HEK293T (cell line): ENCODE data around the gene KLHDC10.

Source experiments
- CTCF ChIA-PET: fragments of 350-600 bp; formaldehyde crosslinking; extraction: SDS; loops from one replicate; lab custom pipeline; 2021; ENCODE audit warnings: antibody characterized with exemption, inconsistent platforms; lab: Yijun Ruan, JAX
- POLR2A ChIA-PET: fragments of 350-600 bp; formaldehyde crosslinking; extraction: SDS; loops from one replicate; lab custom pipeline; 2020; ENCODE audit warnings: antibody characterized with exemption, inconsistent platforms; lab: Yijun Ruan, JAX
- DNase-seq: peaks from one replicate; pipeline ENCODE4 v3.0.0; 2012; ENCODE audit warnings: mixed read lengths; ENCODE audit errors: extremely low spot score
- ARNT ChIP-seq: fragments of 450-650 bp; IDR thresholded peaks from 2 replicates; pipeline ENCODE4 v1.6.1; 2017; ENCODE audit warnings: mild to moderate bottlenecking
- BHLHE40 ChIP-seq: fragments of 450-650 bp; IDR thresholded peaks from 2 replicates; pipeline ENCODE4 v1.6.1; 2016; ENCODE audit warnings: mild to moderate bottlenecking, moderate library complexity, borderline replicate concordance
- CTBP1 ChIP-seq: fragments of 450-650 bp; IDR thresholded peaks from 2 replicates; pipeline ENCODE4 v1.6.1; 2016; ENCODE audit warnings: borderline replicate concordance
- ELF4 ChIP-seq: fragments of 450-650 bp; IDR thresholded peaks from 2 replicates; pipeline ENCODE4 v1.6.1; 2017; ENCODE audit warnings: antibody characterized with exemption
- FOXA1 ChIP-seq: fragments of 450-650 bp; IDR thresholded peaks from 2 replicates; pipeline ENCODE4 v1.6.1; 2016; ENCODE audit warnings: mild to moderate bottlenecking
- FOXK2 ChIP-seq: fragments of 450-650 bp; IDR thresholded peaks from 2 replicates; pipeline ENCODE4 v1.6.1; 2016; ENCODE audit warnings: mild to moderate bottlenecking
- FOXM1 ChIP-seq: fragments of 450-650 bp; IDR thresholded peaks from 2 replicates; pipeline ENCODE4 v1.6.1; 2017; ENCODE audit warnings: mild to moderate bottlenecking, borderline replicate concordance
- HDGF ChIP-seq: fragments of 450-650 bp; IDR thresholded peaks from 2 replicates; pipeline ENCODE4 v1.6.1; 2017; ENCODE audit warnings: antibody characterized with exemption, borderline replicate concordance
- L3MBTL2 ChIP-seq: fragments of 450-650 bp; conservative IDR thresholded peaks from 2 replicates; pipeline ENCODE4 v1.6.1; 2016; ENCODE audit warnings: mild to moderate bottlenecking
- LEF1 ChIP-seq: fragments of 450-650 bp; IDR thresholded peaks from 2 replicates; pipeline ENCODE4 v1.6.1; 2017; ENCODE audit warnings: mild to moderate bottlenecking, borderline replicate concordance
- NFRKB ChIP-seq: fragments of 450-650 bp; IDR thresholded peaks from 2 replicates; pipeline ENCODE4 v1.6.1; 2016; ENCODE audit warnings: mild to moderate bottlenecking, moderate library complexity
- PKNOX1 ChIP-seq: fragments of 450-650 bp; IDR thresholded peaks from 2 replicates; pipeline ENCODE4 v1.6.1; 2016
- SP1 ChIP-seq: fragments of 450-650 bp; IDR thresholded peaks from 2 replicates; pipeline ENCODE4 v1.6.1; 2017
- SUZ12 ChIP-seq: fragments of 450-650 bp; IDR thresholded peaks from 2 replicates; pipeline ENCODE4 v1.6.1; 2016; ENCODE audit warnings: mild to moderate bottlenecking
- TARDBP ChIP-seq: fragments of 450-650 bp; IDR thresholded peaks from 2 replicates; pipeline ENCODE4 v1.6.1; 2016
- ZNF384 ChIP-seq: fragments of 450-650 bp; IDR thresholded peaks from 2 replicates; pipeline ENCODE4 v1.6.1; 2016

The KLHDC10 gene

GRCh38 chr7:130069978-130070860, at the start of gene KLHDC10:
TSS of gene KLHDC10 (plus strand) at chr7:130070534. CDS start at chr7:130070644, 110 bp downstream.
- ChIA-PET POLR2A (interaction anchor here (0.6 to 2.4 kb wide), 19 partner anchors 9 to 1366 kb away, joined by 3 to 24 read pairs (median 3); partner anchors contain the start of genes CEP41, TMEM209 and ZC3HC1), CTCF (interaction anchor here (0.6 to 0.9 kb wide), 3 partner anchors 9 to 1447 kb away, joined by 3 to 7 read pairs (median 5); no protein-coding TSS in a partner anchor)
- no peak for TF ChIP-seq NFRKB
- no peak for TF ChIP-seq ARNT
- TF ChIP-seq BHLHE40: no peak
- peak; percentile 100 for TF ChIP-seq ZNF384
- no peak for TF ChIP-seq ELF4
- TF ChIP-seq FOXK2: no peak
- no peak for TF ChIP-seq SUZ12
- TF ChIP-seq SP1: no peak
- peak; percentile 93 for DNase-seq

- TF ChIP-seq ARNT (no peak), HDGF (no peak), SP1 (no peak), LEF1 (no peak), SUZ12 (no peak)
- ChIA-PET CTCF (no interaction called here), POLR2A (no interaction called here)
- no peak for DNase-seq
Measured at GRCh38 chr7:130021105-130021834, 49.1 kb upstream of the KLHDC10 start.

GRCh38 chr7:130022115-130022514, 48.2 kb upstream of the KLHDC10 start:
- TF ChIP-seq FOXK2 (no peak), ELF4 (no peak), FOXA1 (no peak), CTBP1 (no peak), SUZ12 (no peak), ZNF384 (no peak), SP1 (no peak), HDGF (no peak), BHLHE40 (no peak), TARDBP (no peak), ARNT (no peak), PKNOX1 (no peak), NFRKB (no peak), L3MBTL2 (no peak), FOXM1 (no peak), LEF1 (no peak)
- ChIA-PET POLR2A (no interaction called here), CTCF (no interaction called here)

GRCh38 chr7:130022623-130023175, 47.6 kb upstream of the KLHDC10 start:
- DNase-seq: no peak
- CTCF ChIA-PET: no interaction called here
- TF ChIP-seq ZNF384: no peak
- TF ChIP-seq FOXK2: no peak
- TF ChIP-seq CTBP1: no peak
- TF ChIP-seq SP1: no peak
- TF ChIP-seq FOXM1: no peak
- no peak for TF ChIP-seq HDGF
- TF ChIP-seq ELF4: no peak
- no peak for TF ChIP-seq FOXA1
- TF ChIP-seq L3MBTL2: no peak
- TF ChIP-seq NFRKB: no peak
- no peak for TF ChIP-seq SUZ12
- TF ChIP-seq BHLHE40: no peak
- TF ChIP-seq LEF1: no peak
- TF ChIP-seq ARNT: no peak
- TF ChIP-seq TARDBP: no peak
- TF ChIP-seq PKNOX1: no peak
- POLR2A ChIA-PET: no interaction called here

More at GRCh38 chr7:130022115-130022514, 48.2 kb upstream of the KLHDC10 start:
- DNase-seq: no peak

- TF ChIP-seq ARNT (no peak), LEF1 (no peak), CTBP1 (no peak), BHLHE40 (no peak), SUZ12 (no peak), NFRKB (no peak), HDGF (no peak), ELF4 (no peak), FOXM1 (no peak), ZNF384 (no peak), FOXK2 (no peak), SP1 (no peak), FOXA1 (no peak), L3MBTL2 (no peak), PKNOX1 (no peak), TARDBP (no peak)
- CTCF ChIA-PET: interaction anchor here (0.5 kb wide), 1 partner anchor 9 kb away, joined by 3 read pairs; no protein-coding TSS in a partner anchor
- POLR2A ChIA-PET: no interaction called here
- no peak for DNase-seq
Measured at GRCh38 chr7:130024390-130024789, 45.9 kb upstream of the KLHDC10 start.
